ENCODE results near the gene KLHL11. TPM values are rescaled to one million over a fixed set of nuclear protein-coding genes. Genes with fewer than 3 reads are reported as not detected.
A peak's percentile ranks its signal among the peaks of the same experiment; 100 is the strongest.
"Not testable (repeated sequence)": the region's sequence is repeated elsewhere in the genome, so short reads cannot be mapped to it uniquely, and the experiment has no call there.

Gene KLHL11
- total RNA-seq, 1 donor, result 30.4 TPM

DNA sequence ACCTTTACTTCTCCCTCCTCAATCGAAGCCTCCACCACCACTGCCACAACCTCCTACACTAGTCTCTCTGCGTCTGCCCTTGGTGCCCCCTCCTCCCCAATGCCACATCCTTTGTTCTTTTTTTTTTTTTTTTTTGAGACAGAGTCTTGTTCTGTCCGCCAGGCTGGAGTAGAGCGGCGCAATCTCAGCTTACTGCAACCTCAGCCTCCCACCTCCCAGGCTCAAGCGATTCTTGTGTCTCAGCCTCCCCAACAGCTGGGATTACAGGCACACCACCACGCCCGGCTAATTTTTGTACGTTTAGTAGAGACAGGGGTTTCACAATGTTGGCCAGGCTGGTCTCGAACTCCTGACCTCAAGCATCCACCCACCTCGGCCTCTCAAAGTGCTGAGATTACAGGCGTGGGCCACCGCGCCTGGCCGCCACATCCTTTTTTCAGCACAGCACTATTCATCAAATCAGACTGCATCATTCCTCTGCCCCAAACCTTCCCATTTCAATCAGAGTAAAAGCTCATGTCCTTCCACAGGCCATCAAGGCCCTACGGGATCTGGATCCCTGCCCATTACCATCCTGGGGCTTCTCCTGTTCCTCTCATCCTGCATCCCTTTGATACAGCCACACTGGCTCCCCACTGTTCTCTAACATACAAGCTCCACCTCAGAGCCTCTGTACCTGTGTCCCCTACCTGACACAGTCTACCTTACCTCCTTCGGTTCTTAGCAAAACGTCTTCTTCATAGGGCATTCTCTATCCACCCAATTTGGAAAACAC, 2.0 kb downstream of the KLHL11 start:
- H3K4me3 ChIP-seq (ENCODE audit: low read depth, low read length), result peak overlapping the region; percentile 91
- no peak for TF ChIP-seq CTCF (IDR thresholded peaks at IDR 0.05; ENCODE audit: insufficient read depth, low read length)
- no peak for DNase-seq (ENCODE audit: low read depth)

- H3K4me3 ChIP-seq (ENCODE audit: low read depth, low read length), result no peak overlapping the region
- TF ChIP-seq CTCF (IDR thresholded peaks at IDR 0.05; ENCODE audit: insufficient read depth, low read length), result no peak
- no peak for DNase-seq (ENCODE audit: low read depth)
These were observed 4.8 kb downstream of the KLHL11 start for GRCh38 chr17:41860254-41860931.

- H3K4me3 ChIP-seq (ENCODE audit: low read depth, low read length); DNase-seq (ENCODE audit: low read depth): not testable (repeated sequence)
These were observed 13.8 kb downstream of the KLHL11 start for GRCh38 chr17:41851382-41851781.

- TF ChIP-seq CTCF (IDR thresholded peaks at IDR 0.05; ENCODE audit: insufficient read depth, low read length), result no peak
- no peak overlapping the region for H3K4me3 ChIP-seq (ENCODE audit: low read depth, low read length)
- DNase-seq (ENCODE audit: low read depth), result no peak
These were observed 15.8 kb downstream of the KLHL11 start for GRCh38 chr17:41849251-41849990.

DNA sequence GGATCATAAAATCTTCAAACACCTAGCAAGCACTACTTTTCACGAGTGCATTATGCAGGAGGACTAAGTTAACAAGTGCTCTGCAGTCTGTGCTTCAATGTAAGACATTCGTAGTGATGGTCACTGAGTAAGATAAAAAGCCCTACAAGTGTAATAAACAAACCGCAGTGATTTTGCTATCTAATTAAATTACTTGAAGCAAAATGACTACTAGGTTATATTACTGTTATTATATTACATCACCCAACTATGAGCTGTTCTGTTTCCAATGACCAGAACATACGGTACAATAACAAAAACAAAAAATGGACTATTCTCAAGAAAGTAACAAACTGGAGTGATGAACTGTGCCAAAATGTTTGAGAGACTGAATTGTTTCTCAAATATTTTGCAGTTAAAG, 16.4 kb downstream of the KLHL11 start:
- no peak overlapping the region for H3K4me3 ChIP-seq (ENCODE audit: low read depth, low read length)
- peak; percentile 13 for DNase-seq (ENCODE audit: low read depth)
- TF ChIP-seq CTCF (IDR thresholded peaks at IDR 0.05; ENCODE audit: insufficient read depth, low read length), result no peak

DNA sequence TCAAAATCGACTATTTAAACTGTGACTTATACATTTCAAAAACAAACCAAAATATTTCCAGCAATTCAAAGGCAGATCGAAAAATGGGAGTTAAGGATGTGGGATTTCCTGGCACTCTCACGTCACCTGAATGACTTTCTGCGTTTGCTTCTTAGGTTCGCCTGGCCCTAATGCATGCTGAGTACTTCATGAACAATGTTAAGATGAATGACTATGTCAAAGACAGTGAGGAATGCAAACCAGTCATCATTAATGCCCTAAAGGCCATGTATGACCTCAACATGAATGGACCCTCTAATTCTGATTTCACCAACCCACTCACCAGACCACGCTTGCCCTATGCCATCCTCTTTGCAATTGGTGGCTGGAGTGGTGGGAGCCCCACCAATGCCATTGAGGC, 20.3 kb downstream of the KLHL11 start:
- DNase-seq (ENCODE audit: low read depth), result no peak
- TF ChIP-seq CTCF (IDR thresholded peaks at IDR 0.05; ENCODE audit: insufficient read depth, low read length), result no peak

GRCh38 chr17:41840781-41841180, 24.4 kb downstream of the KLHL11 start:
- DNase-seq (ENCODE audit: low read depth), result not testable (repeated sequence)

More for the DNA sequence above, 20.3 kb downstream of the KLHL11 start:
- no peak overlapping the region for H3K4me3 ChIP-seq (ENCODE audit: low read depth, low read length)

GRCh38 chr17:41839448-41839847, 25.8 kb downstream of the KLHL11 start:
- not testable (repeated sequence) for H3K4me3 ChIP-seq (ENCODE audit: low read depth, low read length); DNase-seq (ENCODE audit: low read depth)

More at GRCh38 chr17:41840781-41841180, 24.4 kb downstream of the KLHL11 start:
- H3K4me3 ChIP-seq (ENCODE audit: low read depth, low read length), result not testable (repeated sequence)

Data from fibroblast of the aortic adventitia (primary cell).